C4-2B (cell line): Measurements from ENCODE around the gene KCNIP4.

ENCODE experiments used
- H3K27ac ChIP-seq: fragments of 450-650 bp; 2 replicates; pipeline ENCODE4 v1.5.1; 2017
- ZFX ChIP-seq: fragments of 450-650 bp; IDR thresholded peaks from 2 replicates; pipeline ENCODE4 v1.6.1; 2017
- TF ChIP-seq, protein P1 (sequence below): fragments of 450-650 bp; conservative IDR thresholded peaks from 2 replicates; pipeline ENCODE4 v1.5.1; 2017; ENCODE audit warnings: mild to moderate bottlenecking

The KCNIP4 gene

GRCh38 chr4:20882500-20882899 is 1066.1 kb downstream of the KCNIP4 start:
- no peak overlapping the region for H3K27ac ChIP-seq
- TF ChIP-seq ZFX, result no peak
- TF ChIP-seq, protein P1, sequence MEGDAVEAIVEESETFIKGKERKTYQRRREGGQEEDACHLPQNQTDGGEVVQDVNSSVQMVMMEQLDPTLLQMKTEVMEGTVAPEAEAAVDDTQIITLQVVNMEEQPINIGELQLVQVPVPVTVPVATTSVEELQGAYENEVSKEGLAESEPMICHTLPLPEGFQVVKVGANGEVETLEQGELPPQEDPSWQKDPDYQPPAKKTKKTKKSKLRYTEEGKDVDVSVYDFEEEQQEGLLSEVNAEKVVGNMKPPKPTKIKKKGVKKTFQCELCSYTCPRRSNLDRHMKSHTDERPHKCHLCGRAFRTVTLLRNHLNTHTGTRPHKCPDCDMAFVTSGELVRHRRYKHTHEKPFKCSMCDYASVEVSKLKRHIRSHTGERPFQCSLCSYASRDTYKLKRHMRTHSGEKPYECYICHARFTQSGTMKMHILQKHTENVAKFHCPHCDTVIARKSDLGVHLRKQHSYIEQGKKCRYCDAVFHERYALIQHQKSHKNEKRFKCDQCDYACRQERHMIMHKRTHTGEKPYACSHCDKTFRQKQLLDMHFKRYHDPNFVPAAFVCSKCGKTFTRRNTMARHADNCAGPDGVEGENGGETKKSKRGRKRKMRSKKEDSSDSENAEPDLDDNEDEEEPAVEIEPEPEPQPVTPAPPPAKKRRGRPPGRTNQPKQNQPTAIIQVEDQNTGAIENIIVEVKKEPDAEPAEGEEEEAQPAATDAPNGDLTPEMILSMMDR, result no peak

DNA sequence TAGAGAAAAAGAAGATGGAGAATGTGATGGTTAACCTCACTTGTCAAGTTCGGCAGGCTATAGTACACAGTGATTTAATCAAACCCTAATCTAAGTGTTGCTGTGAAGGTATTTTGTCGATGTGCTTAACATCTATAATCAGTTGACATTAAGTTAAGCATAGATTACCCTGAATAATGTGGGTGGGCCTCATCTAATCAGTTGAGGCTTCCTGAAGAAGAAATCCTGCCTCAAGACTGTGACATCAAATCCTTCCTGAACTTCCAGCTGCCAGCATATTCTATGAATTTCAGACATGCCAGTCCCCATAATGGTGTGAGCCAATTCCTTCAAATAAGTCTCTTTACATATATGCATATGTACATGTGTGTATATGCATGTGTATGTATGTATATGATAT is 1066.9 kb downstream of the KCNIP4 start:
- H3K27ac ChIP-seq, result no peak overlapping the region
- TF ChIP-seq, protein P1, result no peak
- no peak for TF ChIP-seq ZFX

DNA sequence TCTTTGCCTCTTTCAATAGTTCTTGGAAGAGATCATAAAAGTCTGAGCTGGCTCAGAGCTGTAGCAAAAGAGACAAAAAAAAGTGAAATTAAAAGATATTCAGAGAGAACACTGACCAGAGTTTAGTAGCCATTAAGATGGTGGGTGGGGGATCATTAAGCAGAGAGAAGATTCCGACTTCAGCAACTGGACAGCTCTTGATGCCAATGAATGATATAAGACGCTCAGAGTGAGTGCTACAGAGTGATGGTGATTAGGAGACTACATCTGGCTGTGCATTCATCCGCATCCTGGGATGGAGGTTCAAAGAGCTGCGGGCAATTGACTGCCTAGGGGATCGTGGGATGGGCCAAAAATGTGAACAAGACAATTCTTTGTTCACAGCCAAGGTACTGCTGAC is 1069.8 kb downstream of the KCNIP4 start:
- TF ChIP-seq ZFX, result no peak
- TF ChIP-seq, protein P1, result no peak
- no peak overlapping the region for H3K27ac ChIP-seq

GRCh38 chr4:20870436-20870835 is 1078.1 kb downstream of the KCNIP4 start:
- H3K27ac ChIP-seq, result no peak overlapping the region
- no peak for TF ChIP-seq ZFX
- TF ChIP-seq, protein P1, result no peak

DNA sequence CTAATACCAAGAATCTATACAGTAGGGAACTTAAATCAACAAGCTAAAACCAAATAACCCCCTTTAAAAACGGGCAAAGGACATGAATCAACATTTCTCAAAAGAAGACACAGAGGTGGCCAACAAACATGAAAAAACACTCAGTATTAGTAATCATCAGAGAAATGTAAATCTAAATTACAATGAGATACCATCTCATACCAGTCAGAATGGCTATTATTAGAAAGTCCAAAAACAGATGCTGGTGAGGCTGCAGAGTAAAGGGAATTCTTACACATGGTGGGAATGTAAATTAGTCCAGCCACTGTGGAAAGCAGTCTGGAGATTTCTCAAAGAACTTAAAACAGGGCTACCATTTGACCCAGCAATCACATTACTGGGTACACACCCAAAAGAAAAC is 1080.5 kb downstream of the KCNIP4 start:
- H3K27ac ChIP-seq, result no peak overlapping the region
- TF ChIP-seq, protein P1, result no peak
- no peak for TF ChIP-seq ZFX

DNA sequence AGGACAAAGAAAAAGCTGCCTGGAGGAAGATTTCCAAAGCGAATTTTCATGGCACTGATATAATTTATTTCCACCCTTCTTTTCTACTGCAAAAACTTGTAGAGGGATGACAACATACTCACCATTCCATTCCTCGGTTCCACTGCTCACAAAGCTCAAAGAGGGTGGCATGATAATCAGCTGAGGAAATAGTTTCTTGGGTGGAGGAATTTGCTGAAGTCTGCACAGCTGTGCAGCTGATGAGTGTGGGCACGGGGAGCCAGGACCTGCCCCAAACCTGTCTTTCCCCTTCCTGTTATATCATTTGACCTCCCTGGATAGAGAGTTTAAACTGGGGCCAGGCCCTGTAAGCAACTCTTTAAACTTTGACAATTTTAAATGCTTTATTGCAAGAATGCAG is 1087.7 kb downstream of the KCNIP4 start:
- H3K27ac ChIP-seq, result no peak overlapping the region
- no peak for TF ChIP-seq ZFX

DNA sequence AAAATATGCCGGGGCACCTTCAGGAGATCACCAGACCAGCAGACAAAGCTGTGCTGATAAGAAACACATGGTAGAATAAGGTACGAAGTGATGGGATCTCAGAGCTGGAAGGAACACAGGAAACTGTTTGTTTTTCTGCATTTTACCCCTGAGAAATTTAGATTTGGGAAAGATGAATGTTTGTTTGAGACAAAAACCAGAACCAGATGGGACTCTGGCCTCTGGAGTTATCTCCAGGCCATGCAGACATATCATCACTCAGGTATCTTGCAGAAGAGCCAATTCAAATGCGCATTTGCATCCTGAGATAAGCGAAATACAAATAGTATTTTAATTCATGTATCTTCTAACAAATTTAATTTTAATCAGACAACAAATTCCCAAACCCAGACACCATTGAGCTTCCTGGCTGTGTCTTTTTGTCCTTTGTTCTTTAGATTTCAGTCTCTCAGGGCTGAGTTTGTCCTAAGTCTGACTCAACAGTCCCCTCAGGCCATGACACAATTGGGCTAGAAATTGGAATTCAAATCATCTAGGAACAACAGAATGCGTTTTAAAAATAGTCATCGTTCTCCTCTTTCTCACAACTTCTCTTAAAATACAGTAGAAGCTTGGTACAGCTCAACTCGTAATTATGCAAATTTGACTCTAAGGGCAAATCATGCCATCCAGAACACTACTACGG is 1089.3 kb downstream of the KCNIP4 start:
- TF ChIP-seq ZFX, result no peak
- TF ChIP-seq, protein P1, result no peak

GRCh38 chr4:20857081-20857480 is 1091.5 kb downstream of the KCNIP4 start:
- no peak overlapping the region for H3K27ac ChIP-seq
- TF ChIP-seq, protein P1, result no peak
- TF ChIP-seq ZFX, result no peak

More for the DNA sequence above, 1089.3 kb downstream of the KCNIP4 start:
- no peak overlapping the region for H3K27ac ChIP-seq
